B cell (primary cell): ENCODE data around the gene NYAP1. TPM values are rescaled to one million over a fixed set of nuclear protein-coding genes. Genes with fewer than 3 reads are reported as not detected.
"Not testable (repeated sequence)": the region's sequence is repeated elsewhere in the genome, so short reads cannot be mapped to it uniquely, and the experiment has no call there.

Experiments
- ATAC-seq: fragments of 200-7000 bp; cut with Tn5 transposase; one replicate; pipeline ENCODE4 v1.10.0; 2021; ENCODE audit warnings: low read depth, mild to moderate bottlenecking, moderate number of reproducible peaks, moderate library complexity
- CTCF ChIA-PET: fragments of 350-600 bp; sonication (Branson Sonifier 250); formaldehyde crosslinking; loops from one replicate; lab custom pipeline; 2021; ENCODE audit warnings: antibody characterized with exemption, inconsistent platforms; lab: Charles Lee
- POLR2A ChIA-PET: fragments of 350-600 bp; sonication (Branson Sonifier 250); formaldehyde crosslinking; loops from one replicate; lab custom pipeline; 2021; ENCODE audit warnings: antibody characterized with exemption; lab: Charles Lee
- DNase-seq: peaks from one replicate; pipeline ENCODE4 v3.0.0; 2013
- H2AFZ ChIP-seq: 2 replicates; pipeline ENCODE4 v1.6.1; 2012; ENCODE audit warnings: mild to moderate bottlenecking, low read depth, low read length; ENCODE audit not compliant: insufficient read depth, poor library complexity, severe bottlenecking
- H3K27ac ChIP-seq, 2 donors: 1 replicate in 1 of 2; 2 replicates in 1 of 2; pipeline ENCODE4 v1.5.1; 2012 to 2013; ENCODE audit warnings: low read length in 2 of 2, mild to moderate bottlenecking in 2 of 2, moderate library complexity in 1 of 2
- H3K27me3 ChIP-seq, 4 experiments: fragments of 200-600 bp in 1 of 4; sonication (generic) in 1 of 4; replicated peaks in 1 of 4; 1 replicate in 2 of 4; 2 replicates in 2 of 4; pipeline versions ENCODE4 v1.6.1 to v1.7.0; 2013 to 2016; ENCODE audit warnings: low read length in 3 of 4, mild to moderate bottlenecking in 2 of 4, mixed read lengths in 1 of 4, moderate library complexity in 1 of 4; ENCODE audit not compliant: insufficient read depth in 4 of 4, control insufficient read depth in 3 of 4; ENCODE audit errors: control extremely low read depth in 1 of 4
- H3K36me3 ChIP-seq, 2 experiments: replicated peaks in 1 of 2; 1 replicate in 1 of 2; 2 replicates in 1 of 2; pipeline versions ENCODE4 v1.6.1 to v1.7.1; 2013; ENCODE audit warnings: low read length in 1 of 2; ENCODE audit not compliant: insufficient read depth in 2 of 2, control insufficient read depth in 1 of 2; ENCODE audit errors: control extremely low read depth in 1 of 2, extremely low read depth in 1 of 2
- H3K4me1 ChIP-seq, 2 donors: fragments of 200-600 bp in 1 of 2; sonication (generic) in 1 of 2; 1 replicate in 1 of 2; 2 replicates in 1 of 2; pipeline versions ENCODE4 v1.5.1 to v1.6.1; 2013 to 2017; ENCODE audit warnings: low read length in 2 of 2; ENCODE audit not compliant: control insufficient read depth in 2 of 2, insufficient read depth in 2 of 2
- H3K4me2 ChIP-seq: replicated peaks from 2 replicates; pipeline ENCODE3; 2012; ENCODE audit warnings: mild to moderate bottlenecking, low read depth, low read length; ENCODE audit not compliant: poor library complexity, severe bottlenecking
- H3K4me3 ChIP-seq, 5 experiments: fragments of 200-600 bp in 1 of 5; sonication (generic) in 1 of 5; 1 replicate in 3 of 5; 2 replicates in 2 of 5; pipeline versions ENCODE4 v1.5.1 to v1.7.0; 2011 to 2016; ENCODE audit warnings: low read length in 4 of 5, mild to moderate bottlenecking in 4 of 5, low read depth in 2 of 5, control low read depth in 1 of 5, moderate library complexity in 1 of 5; ENCODE audit not compliant: insufficient read depth in 1 of 5; ENCODE audit errors: control extremely low read depth in 1 of 5, extremely low read depth in 1 of 5
- H3K79me2 ChIP-seq: fragments of 200-600 bp; sonication (generic); one replicate; pipeline ENCODE4 v1.6.0; 2016; ENCODE audit warnings: low read length; ENCODE audit not compliant: control insufficient read depth, insufficient read depth
- H3K9ac ChIP-seq: fragments of 200-600 bp; sonication (generic); 2 replicates; pipeline ENCODE4 v1.6.1; 2017; ENCODE audit warnings: mild to moderate bottlenecking, low read length, moderate library complexity
- H3K9me3 ChIP-seq, 3 donors: one replicate each; pipeline versions ENCODE4 v1.6.1 to v1.7.1; 2013; ENCODE audit warnings: low read length in 2 of 3; ENCODE audit not compliant: control insufficient read depth in 2 of 3, insufficient read depth in 1 of 3; ENCODE audit errors: control extremely low read depth in 1 of 3
- H4K20me1 ChIP-seq: 2 replicates; pipeline ENCODE4 v1.6.0; 2012; ENCODE audit warnings: mild to moderate bottlenecking, low read length; ENCODE audit not compliant: insufficient read depth, control insufficient read depth, poor library complexity, severe bottlenecking
- H3K27ac Mint-ChIP-seq: one replicate; pipeline ENCODE4 v1.8.0; 2021; ENCODE audit warnings: mixed read lengths
- H3K27me3 Mint-ChIP-seq: one replicate; pipeline ENCODE4 v1.8.0; 2021; ENCODE audit warnings: mixed read lengths
- H3K4me1 Mint-ChIP-seq: one replicate; pipeline ENCODE4 v1.8.0; 2021; ENCODE audit warnings: mixed read lengths
- H3K4me3 Mint-ChIP-seq: one replicate; pipeline ENCODE4 v1.8.0; 2021; ENCODE audit warnings: mixed read lengths
- H3K9me3 Mint-ChIP-seq: one replicate; pipeline ENCODE4 v1.8.0; 2022; ENCODE audit warnings: mixed read lengths; ENCODE audit not compliant: insufficient read depth
- EZH2 ChIP-seq: IDR thresholded peaks from 2 replicates; pipeline ENCODE4 v1.6.1; 2012; ENCODE audit warnings: borderline replicate concordance, low read depth, mild to moderate bottlenecking, moderate library complexity, low read length; ENCODE audit not compliant: insufficient read depth, poor library complexity, severe bottlenecking
- WGBS: methylation state at CpG from one replicate; pipeline ENCODE4 v1.1.5; 2013; ENCODE audit warnings: missing lambda C conversion rate; ENCODE audit not compliant: insufficient coverage; 5-methylcytosine and 5-hydroxymethylcytosine counted together
- intact Hi-C: fragments of 100-400 bp; cut with micrococcal nuclease; formaldehyde crosslinking; loops from one replicate; pipeline ENCODE4 v1.10.0; 2022
- polyA plus RNA-seq: library from polyadenylated mRNA; depleted of rRNA; stranded (reverse); fragments of >200 nt; gene quantifications from 2 replicates; pipeline ENCODE4 v1.2.3, GENCODE V29; 2012
- total RNA-seq, 2 donors: library from RNA; stranded (reverse); fragments of 120-200 nt in 1 of 2; gene quantifications; 1 replicate in 1 of 2; 2 replicates in 1 of 2; pipeline versions ENCODE4 v1.2.3 to v1.2.4, GENCODE V29; 2013 to 2022
- TF ChIP-seq, protein P1 (sequence below): fragments of 200-600 bp; IDR thresholded peaks from one replicate; pipeline ENCODE4 v1.8.0; 2022; ENCODE audit warnings: antibody characterized with exemption, mild to moderate bottlenecking

Gene NYAP1
- total and polyA plus RNA-seq, 2 donors (not counting 1 experiment from before 2014, with no cell fraction given): 0.06 TPM; not detected in 1

DNA sequence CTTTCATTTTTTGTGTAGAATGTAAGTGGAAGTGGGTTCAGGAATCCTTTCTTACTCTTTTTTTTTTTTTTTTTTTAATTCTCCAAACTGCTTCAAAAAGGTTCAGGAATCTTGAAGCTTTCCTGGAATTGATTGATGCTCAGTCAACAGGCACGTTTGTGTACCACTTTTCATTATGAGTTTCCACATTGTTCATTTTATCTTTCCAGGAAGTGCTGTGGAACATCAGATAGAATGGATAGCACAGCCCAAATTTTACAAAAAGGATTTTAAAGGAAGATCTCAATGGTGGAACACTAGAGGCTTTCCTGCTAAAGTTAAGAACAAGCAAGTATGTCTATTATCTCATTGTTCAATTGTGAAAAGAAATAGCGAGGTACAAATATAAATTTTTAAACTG, 45.6 kb upstream of the NYAP1 start:
- H3K4me2 ChIP-seq: no peak overlapping the region
- no peak overlapping the region for H3K27ac Mint-ChIP-seq
- peaks cover 15% of the 10 kb centered on the region for H4K20me1 ChIP-seq
- H3K27me3 Mint-ChIP-seq: no peaks in the 10 kb centered on the region
- peaks cover 9 to 25% of the 10 kb centered on the region in 2 donors for H3K4me1 ChIP-seq
- peaks cover 15% of the 10 kb centered on the region for H3K79me2 ChIP-seq
- no CpG with 5 or more reads among the region's 2 CpGs for WGBS
- TF ChIP-seq EZH2: no peak
- TF ChIP-seq, protein P1, sequence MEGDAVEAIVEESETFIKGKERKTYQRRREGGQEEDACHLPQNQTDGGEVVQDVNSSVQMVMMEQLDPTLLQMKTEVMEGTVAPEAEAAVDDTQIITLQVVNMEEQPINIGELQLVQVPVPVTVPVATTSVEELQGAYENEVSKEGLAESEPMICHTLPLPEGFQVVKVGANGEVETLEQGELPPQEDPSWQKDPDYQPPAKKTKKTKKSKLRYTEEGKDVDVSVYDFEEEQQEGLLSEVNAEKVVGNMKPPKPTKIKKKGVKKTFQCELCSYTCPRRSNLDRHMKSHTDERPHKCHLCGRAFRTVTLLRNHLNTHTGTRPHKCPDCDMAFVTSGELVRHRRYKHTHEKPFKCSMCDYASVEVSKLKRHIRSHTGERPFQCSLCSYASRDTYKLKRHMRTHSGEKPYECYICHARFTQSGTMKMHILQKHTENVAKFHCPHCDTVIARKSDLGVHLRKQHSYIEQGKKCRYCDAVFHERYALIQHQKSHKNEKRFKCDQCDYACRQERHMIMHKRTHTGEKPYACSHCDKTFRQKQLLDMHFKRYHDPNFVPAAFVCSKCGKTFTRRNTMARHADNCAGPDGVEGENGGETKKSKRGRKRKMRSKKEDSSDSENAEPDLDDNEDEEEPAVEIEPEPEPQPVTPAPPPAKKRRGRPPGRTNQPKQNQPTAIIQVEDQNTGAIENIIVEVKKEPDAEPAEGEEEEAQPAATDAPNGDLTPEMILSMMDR: no peak
- no peak overlapping the region for H3K9ac ChIP-seq
- H3K4me1 Mint-ChIP-seq: peaks cover 27% of the 10 kb centered on the region
- ATAC-seq: no peak
- peaks cover 5 to 14% of the 10 kb centered on the region in 2 experiments for H3K36me3 ChIP-seq
- H3K4me3 ChIP-seq: no peak overlapping the region
- POLR2A ChIA-PET: interaction anchor here (0.6 kb wide), 1 partner anchor 11 kb away, joined by 4 read pairs; no protein-coding TSS in a partner anchor
- no peak overlapping the region for H3K4me3 Mint-ChIP-seq
- no peak for DNase-seq
- intact Hi-C loops: no loop called here
- no peaks in the 10 kb centered on the region for H3K27me3 ChIP-seq
- H2AFZ ChIP-seq: no peak overlapping the region
- H3K9me3 ChIP-seq: no peaks in the 10 kb centered on the region
- CTCF ChIA-PET: interaction anchor here (0.9 to 2.1 kb wide), 4 partner anchors 12 to 268 kb away, joined by 3 to 9 read pairs (median 4); partner anchors contain the start of gene POP7
- no peaks in the 10 kb centered on the region for H3K9me3 Mint-ChIP-seq
- H3K27ac ChIP-seq: no peak overlapping the region

DNA sequence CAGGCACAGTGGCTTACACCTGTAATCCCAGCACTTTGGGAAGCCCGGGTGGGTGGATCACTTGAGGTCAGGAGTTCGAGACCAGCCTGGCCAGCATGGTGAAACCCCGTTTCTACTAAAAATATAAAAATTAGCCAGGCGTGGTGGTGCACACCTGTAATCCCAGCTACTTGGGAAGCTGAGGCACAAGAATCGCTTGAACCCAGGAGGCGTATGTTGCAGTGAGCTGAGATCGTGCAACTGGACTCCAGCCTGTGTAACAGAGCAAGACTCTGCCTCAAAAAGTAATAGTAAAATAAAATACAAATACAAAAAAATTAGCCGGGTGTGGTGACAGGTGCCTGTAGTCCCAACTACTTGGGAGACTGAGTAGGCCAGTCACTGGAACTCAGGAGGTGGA, 45.0 kb upstream of the NYAP1 start:
- DNase-seq, POLR2A ChIA-PET, H3K9ac ChIP-seq, H3K36me3 ChIP-seq, H3K4me2 ChIP-seq, H3K9me3 Mint-ChIP-seq, intact Hi-C loops, H3K27me3 Mint-ChIP-seq, H3K9me3 ChIP-seq, H3K4me3 Mint-ChIP-seq, H3K27ac Mint-ChIP-seq, H4K20me1 ChIP-seq, H3K27me3 ChIP-seq, H2AFZ ChIP-seq, H3K4me3 ChIP-seq, H3K27ac ChIP-seq, ATAC-seq: not testable (repeated sequence)
- peaks cover 13% of the 10 kb centered on the region for H3K79me2 ChIP-seq
- H3K4me1 ChIP-seq: peaks cover 9 to 25% of the 10 kb centered on the region in 2 donors
- CTCF ChIA-PET: interaction anchor here (0.9 to 2.1 kb wide), 2 partner anchors 11 to 14 kb away, joined by 3 to 9 read pairs; no protein-coding TSS in a partner anchor
- H3K4me1 Mint-ChIP-seq: peaks cover 25% of the 10 kb centered on the region
- 98% methylated on average over 4 of the region's 8 CpGs for WGBS

DNA sequence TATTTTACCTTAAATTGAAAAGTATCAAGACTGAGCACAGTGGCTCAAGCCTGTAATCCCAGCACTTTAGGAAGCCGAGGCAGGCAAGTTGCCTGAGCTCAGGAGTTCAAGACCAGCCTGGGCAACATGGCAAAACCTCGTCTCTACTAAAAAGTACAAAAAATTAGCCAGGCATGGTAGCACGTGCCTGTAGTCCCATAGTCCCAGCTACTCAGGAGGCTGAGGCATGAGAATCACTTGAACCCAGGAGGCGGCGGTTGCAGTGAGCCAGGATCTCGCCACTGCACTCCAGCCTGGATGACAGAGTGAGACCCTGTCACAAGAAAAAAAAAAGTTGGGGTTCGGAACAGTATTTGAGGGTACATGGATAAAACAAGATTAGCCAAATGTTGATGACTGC, 44.5 kb upstream of the NYAP1 start:
- H3K27ac ChIP-seq, H3K27ac Mint-ChIP-seq, intact Hi-C loops, H3K36me3 ChIP-seq, H3K9me3 Mint-ChIP-seq, H3K9ac ChIP-seq, H3K4me2 ChIP-seq, H3K4me3 Mint-ChIP-seq, H3K27me3 Mint-ChIP-seq, POLR2A ChIA-PET, H3K4me3 ChIP-seq, ATAC-seq, H2AFZ ChIP-seq, H3K27me3 ChIP-seq, DNase-seq, H4K20me1 ChIP-seq, H3K9me3 ChIP-seq: not testable (repeated sequence)
- WGBS: 94% methylated on average over 6 of the region's 7 CpGs
- H3K79me2 ChIP-seq: peaks cover 13% of the 10 kb centered on the region
- CTCF ChIA-PET: interaction anchor here (0.9 to 2.1 kb wide), 2 partner anchors 11 to 306 kb away, joined by 3 to 9 read pairs; no protein-coding TSS in a partner anchor
- H3K4me1 Mint-ChIP-seq: peaks cover 20% of the 10 kb centered on the region
- peaks cover 9 to 20% of the 10 kb centered on the region in 2 donors for H3K4me1 ChIP-seq
